GM18526 (cell line): ENCODE results near the gene UROC1.

ENCODE experiments used
- POLR2A ChIP-seq: IDR thresholded peaks from 3 replicates; pipeline ENCODE4 v1.6.1; 2011; ENCODE audit not compliant: insufficient read length; ENCODE audit errors: extremely low read depth

UROC1 gene

GRCh38 chr3:126446301-126446700, 71.3 kb downstream of the UROC1 start:
- TF ChIP-seq POLR2A, result no peak

GRCh38 chr3:126445506-126445905, 72.1 kb downstream of the UROC1 start:
- no peak for TF ChIP-seq POLR2A

GRCh38 chr3:126442856-126443242, 74.7 kb downstream of the UROC1 start:
- TF ChIP-seq POLR2A, result no peak

DNA sequence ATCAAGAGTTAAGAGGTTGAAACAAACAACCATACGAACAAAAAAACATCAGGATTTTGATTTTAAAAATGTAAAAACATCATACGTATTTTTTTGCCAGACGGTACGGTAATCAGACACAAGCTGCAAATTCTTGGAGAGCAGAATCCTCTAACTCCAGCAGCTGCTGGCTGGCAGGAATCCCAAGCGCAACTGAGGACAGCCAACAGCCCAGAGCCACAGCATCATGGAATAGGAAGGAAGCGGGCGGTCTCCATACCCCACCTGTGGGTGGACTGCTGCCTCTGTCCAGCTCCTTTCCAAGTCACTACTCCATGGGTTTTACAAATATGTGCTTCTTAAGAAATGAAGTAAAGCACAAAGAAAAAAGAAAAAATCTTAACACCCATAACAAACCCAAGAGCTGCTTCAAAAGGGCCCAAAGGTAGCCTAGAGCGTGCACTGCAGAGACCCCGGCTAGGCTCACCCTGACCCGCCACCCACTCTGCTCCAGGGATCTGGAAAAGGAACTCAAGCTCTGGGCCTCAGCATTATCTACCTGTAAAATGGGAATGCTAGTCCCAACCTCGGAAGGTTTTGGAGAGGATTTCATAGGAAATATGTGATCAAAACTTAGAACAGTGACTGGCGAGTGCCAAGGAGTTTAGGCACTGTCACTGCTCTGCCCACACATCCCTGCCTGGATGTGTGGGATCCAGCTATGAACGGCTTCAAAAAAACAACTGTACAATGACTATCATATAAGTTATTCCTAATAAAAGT, 75.3 kb downstream of the UROC1 start:
- TF ChIP-seq POLR2A, result no peak

GRCh38 chr3:126441256-126441880, 76.2 kb downstream of the UROC1 start:
- TF ChIP-seq POLR2A, result no peak

DNA sequence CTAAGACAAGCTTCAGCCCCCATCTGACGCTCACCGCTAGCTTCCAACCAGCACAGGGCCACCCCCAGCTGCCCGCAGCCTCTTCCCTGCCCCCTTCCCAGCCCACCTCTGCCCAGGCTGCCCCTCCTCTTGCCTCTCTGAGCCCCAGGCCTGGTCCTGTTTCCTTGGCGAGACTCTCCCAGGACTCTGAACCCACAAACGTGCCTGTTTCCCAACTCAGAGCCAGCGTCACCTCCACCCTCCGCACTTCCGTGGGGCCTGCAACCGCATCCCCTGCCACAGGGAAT, 76.9 kb downstream of the UROC1 start:
- TF ChIP-seq POLR2A, result no peak

DNA sequence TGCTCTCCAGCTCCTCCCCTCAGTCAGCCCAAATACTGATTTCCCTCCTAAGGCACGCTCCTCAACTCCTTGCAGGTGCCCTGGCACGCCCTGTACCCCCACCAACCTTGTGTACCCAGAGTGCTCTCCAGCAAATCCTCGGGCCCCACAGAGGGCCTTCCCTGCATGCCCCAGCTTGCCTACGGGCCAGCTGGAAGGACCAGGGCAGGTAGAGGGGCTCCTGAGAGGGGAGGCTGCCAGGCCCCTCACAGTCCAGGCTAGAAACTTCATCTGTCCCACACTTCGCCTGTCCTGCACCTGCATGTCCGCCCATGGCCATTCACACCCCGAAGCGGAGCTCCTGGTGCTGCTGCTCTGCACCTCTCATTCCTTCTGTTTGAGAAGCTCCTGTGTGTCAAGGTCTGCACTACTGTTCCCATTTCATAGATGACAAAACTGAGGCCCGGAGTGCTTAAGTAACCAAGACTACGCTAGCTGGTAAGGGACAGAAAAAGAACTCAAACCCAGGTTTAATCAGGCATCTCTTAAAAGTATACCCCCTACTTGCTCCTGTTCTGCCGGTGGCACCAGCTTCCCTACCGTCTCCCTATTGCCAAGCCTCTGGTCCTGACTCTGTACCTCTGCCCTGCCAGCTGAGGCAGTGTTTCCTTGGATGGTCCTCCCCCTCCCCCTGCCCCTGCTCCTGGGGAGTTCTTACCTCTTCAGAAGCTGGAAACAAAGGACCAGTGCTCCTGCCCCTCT, 77.4 kb downstream of the UROC1 start:
- TF ChIP-seq POLR2A, result no peak

- TF ChIP-seq POLR2A, result no peak
These were observed 78.1 kb downstream of the UROC1 start for GRCh38 chr3:126439346-126439967.

GRCh38 chr3:126438746-126439145, 78.8 kb downstream of the UROC1 start:
- TF ChIP-seq POLR2A, result no peak

DNA sequence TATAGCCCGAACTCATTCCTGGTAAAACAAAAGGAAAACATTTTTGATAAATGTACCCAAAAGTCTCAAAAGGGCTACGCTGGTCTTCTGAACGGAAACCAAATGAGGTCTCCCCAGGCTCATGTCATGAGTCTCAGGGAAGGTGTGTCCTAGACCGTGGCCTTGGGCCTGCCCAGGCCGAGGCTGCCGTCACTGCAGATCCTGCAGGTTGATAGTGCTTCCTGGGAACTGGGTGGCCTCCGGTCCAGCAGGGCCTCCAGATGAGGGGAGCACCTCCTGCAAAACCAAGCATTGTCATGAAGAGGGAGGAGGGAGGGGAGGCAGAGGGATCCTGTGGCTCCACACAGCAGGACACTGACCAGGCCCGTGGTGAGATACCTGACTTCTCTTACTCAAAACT, 79.4 kb downstream of the UROC1 start:
- no peak for TF ChIP-seq POLR2A

DNA sequence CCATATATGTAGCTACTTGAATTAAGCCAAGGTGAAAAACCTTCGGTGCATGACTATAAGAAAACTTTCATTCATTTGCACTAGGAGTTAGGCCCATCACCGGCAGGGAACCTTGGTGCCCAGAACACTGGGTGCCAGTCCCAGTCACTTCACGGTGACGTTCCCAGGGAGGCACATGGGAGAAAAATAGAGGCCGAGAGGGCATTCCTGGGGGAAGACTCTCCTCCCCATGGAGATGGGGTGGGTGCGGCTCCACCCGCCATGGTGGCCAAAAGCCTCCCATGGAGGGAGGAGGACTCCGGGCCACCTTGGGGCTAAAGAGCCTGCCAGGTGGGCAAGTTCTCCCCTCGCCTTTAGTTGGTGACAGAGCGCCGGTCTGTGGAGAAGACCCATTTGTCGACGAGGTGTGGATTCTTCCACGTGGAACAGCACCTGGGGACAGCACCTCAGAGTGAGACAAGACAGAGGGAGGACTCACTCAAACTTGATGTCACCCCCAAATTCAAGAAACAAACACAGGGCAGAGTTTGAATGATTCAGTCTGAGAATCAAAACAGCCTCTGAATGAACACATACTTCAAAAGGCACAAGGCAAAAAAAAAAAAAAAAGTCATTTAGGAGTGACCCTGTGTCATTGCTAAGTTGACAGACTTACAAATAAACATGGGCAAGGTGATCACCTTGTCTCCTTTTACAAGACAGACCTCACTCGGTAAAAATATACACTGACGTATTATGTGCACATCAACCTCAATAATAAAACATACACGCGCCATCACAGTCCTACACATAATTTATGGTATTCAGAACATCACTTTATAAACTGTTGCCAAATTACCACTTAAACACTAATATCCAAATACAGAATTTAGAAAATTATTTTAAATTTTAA, 80.5 kb downstream of the UROC1 start:
- no peak for TF ChIP-seq POLR2A

DNA sequence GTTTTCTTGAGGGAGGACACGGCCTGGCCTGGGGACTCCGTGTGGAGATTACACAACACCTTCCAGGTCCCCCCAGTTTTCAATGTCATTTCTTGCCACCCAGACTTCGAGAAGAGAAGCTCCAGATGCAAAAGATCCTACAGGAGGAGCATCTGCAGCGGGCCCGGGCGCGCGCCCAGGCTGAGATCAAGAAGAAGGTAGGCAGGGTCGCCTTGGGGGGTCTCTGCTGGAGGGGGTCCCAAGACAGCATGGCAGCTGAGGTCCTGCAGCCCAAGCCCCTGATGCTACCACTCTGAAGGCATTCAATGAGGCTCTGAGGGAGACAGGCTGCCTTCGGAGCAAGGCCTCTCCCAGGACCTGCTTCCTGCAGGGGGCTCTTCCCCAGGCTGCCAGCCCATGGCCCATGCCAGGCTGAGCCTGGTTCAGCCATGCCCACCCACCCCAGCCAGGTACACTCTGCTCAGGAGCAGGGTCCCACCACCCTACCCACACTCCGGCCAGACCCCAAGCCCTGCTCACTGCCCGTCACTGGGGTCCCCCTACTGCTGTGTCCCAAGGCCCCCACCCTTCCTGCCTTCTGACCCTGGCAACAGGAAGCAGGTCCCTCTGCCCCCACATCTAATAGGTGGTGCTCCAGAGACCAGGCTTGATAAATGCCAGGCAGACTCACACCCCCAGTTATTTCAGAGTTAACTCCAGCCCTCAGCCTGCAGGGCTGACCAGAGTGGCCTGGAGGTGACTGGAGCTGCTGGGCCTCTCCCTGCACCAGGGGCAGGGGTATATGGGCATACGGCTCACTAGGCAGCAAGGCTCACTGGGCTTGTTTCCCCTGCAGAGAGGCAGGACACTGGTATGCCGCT, 81.9 kb downstream of the UROC1 start:
- no peak for TF ChIP-seq POLR2A

- TF ChIP-seq POLR2A, result no peak
These were observed 82.6 kb downstream of the UROC1 start for GRCh38 chr3:126434931-126435411.

DNA sequence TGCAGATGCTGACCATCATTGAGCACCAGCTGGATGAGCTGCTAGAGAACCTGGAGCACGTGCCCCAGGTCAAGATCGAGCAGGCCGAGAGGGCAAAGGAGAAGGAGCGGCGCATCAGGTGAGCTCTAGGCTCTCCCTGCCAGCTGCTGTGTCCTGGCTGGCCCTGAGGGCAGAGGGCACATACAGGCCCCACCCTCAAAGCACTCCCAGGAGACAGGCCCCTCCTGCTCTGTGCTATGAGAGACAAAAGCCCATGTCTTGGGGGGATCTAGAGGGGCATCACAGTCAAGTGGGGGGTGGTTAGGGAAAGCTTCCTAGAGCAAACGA, 83.3 kb downstream of the UROC1 start:
- TF ChIP-seq POLR2A, result no peak
